ENCODE results near the gene VPS16.

Gene VPS16

GRCh38 chr20:2903686-2904085, 63.1 kb downstream of the VPS16 start:
- DNase-seq, result no peak

- no peak for DNase-seq
Observed at GRCh38 chr20:2907519-2907918, 67.0 kb downstream of the VPS16 start.

DNA sequence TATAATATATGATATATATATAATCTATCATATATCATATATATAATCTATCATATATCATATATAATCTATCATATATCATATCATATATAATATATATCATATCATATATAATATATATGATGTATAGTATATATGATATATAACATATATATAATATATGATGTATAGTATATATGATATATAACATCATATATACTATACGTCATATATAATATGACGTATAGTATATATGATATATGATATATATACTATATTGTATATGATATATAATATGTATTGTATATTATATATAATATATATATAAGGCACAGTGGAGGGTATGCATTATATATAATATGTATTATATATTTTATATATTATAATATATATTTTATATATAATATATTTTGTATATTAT, 69.4 kb downstream of the VPS16 start:
- DNase-seq, result no peak

DNA sequence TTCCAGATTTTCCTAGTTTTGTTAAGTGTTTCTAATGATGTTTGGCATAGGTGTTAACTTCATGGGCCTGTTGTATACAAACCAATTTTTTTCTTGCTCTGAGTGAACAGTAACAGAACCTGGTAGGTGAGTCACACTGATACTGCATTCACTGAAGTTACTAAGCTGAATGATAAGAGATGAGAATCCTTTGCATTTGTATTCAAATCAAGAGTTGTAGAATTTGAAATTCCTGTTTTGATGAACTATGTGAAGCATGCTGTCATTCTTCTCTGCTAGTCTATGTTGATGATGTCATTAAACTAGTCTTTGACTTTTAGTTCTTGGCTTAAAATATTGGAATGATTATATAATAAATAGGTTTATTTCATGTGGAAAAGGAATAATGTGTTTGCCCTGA, 70.7 kb downstream of the VPS16 start:
- DNase-seq, result no peak

DNA sequence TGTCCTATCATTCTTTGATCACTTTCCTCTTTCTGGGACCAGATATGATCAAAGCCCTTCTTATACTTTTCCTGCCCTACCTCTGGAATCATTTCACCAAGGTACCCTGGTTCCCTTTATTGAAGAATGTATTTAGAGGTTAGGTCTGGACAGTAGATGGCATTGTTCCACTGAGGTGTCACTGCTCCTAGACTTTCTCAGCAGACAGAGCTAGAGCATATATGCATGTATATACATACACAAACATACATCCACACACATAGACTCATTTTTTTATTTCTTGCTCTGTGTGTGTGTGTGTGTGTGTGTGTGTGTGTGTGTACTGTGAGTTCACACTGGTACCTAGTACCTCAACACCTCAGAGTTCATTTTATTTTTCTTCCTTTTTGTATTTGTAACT, 73.6 kb downstream of the VPS16 start:
- DNase-seq, result no peak
